ENCODE results near the gene SNUPN.
"Not testable (repeated sequence)": the region's sequence is repeated elsewhere in the genome, so short reads cannot be mapped to it uniquely, and the experiment has no call there.

The SNUPN gene

GRCh38 chr15:75637245-75638009, 11.9 kb upstream of the SNUPN start:
- no peak for DNase-seq (ENCODE audit: low read depth in 2 of 2)

GRCh38 chr15:75636026-75636425, 10.5 kb upstream of the SNUPN start:
- DNase-seq (ENCODE audit: low read depth in 2 of 2), result no peak

GRCh38 chr15:75633922-75634321, 8.4 kb upstream of the SNUPN start:
- DNase-seq (ENCODE audit: low read depth in 2 of 2), result not testable (repeated sequence)

GRCh38 chr15:75631935-75632334, 6.4 kb upstream of the SNUPN start:
- DNase-seq (ENCODE audit: low read depth in 2 of 2), result no peak

- DNase-seq (ENCODE audit: low read depth in 2 of 2), result no peak
These were observed 3.0 kb downstream of the SNUPN start for GRCh38 chr15:75622505-75622904.

- DNase-seq (ENCODE audit: low read depth in 2 of 2), result no peak
These were observed 4.6 kb downstream of the SNUPN start for GRCh38 chr15:75620841-75621391.

GRCh38 chr15:75620058-75620820, 5.3 kb downstream of the SNUPN start:
- no peak for DNase-seq (ENCODE audit: low read depth in 2 of 2)

- no peak for DNase-seq (ENCODE audit: low read depth in 2 of 2)
These were observed 8.8 kb downstream of the SNUPN start for GRCh38 chr15:75616766-75617165.

- DNase-seq (ENCODE audit: low read depth in 2 of 2), result no peak
These were observed 18.5 kb downstream of the SNUPN start for GRCh38 chr15:75606711-75607699.

- DNase-seq (ENCODE audit: low read depth in 2 of 2), result no peak
These were observed 19.5 kb downstream of the SNUPN start for GRCh38 chr15:75606026-75606425.

GRCh38 chr15:75599401-75599800, 26.1 kb downstream of the SNUPN start:
- no peak for DNase-seq (ENCODE audit: low read depth in 2 of 2)

GRCh38 chr15:75598361-75598760, 27.2 kb downstream of the SNUPN start:
- DNase-seq (ENCODE audit: low read depth in 2 of 2), result no peak

- DNase-seq (ENCODE audit: low read depth in 2 of 2), result no peak
These were observed 27.7 kb downstream of the SNUPN start for GRCh38 chr15:75597667-75598341.

GRCh38 chr15:75596703-75597345, 28.7 kb downstream of the SNUPN start:
- no peak for DNase-seq (ENCODE audit: low read depth in 2 of 2)

- DNase-seq (ENCODE audit: low read depth in 2 of 2), result no peak
These were observed 31.2 kb downstream of the SNUPN start for GRCh38 chr15:75594276-75594675.

- no peak for DNase-seq (ENCODE audit: low read depth in 2 of 2)
These were observed 33.7 kb downstream of the SNUPN start for GRCh38 chr15:75591655-75592364.

- DNase-seq (ENCODE audit: low read depth in 2 of 2), result no peak
These were observed 35.3 kb downstream of the SNUPN start for GRCh38 chr15:75590239-75590638.

GRCh38 chr15:75589071-75589470, 36.5 kb downstream of the SNUPN start:
- no peak for DNase-seq (ENCODE audit: low read depth in 2 of 2)

GRCh38 chr15:75586422-75586821, 39.1 kb downstream of the SNUPN start:
- not testable (repeated sequence) for DNase-seq (ENCODE audit: low read depth in 2 of 2)

- DNase-seq (ENCODE audit: low read depth in 2 of 2), result no peak
These were observed 41.4 kb downstream of the SNUPN start for GRCh38 chr15:75584121-75584520.

Measured in stimulated activated CD4-positive, alpha-beta T cell treated with anti-CD3 and anti-CD28 coated beads, Interleukin-12 subunit alpha, Interleukin-12 subunit beta, amount 100 ng/mL, for 24 hours (primary cell).